ENCODE data around the gene PCDHGB4.
"Not testable (repeated sequence)": the region's sequence is repeated elsewhere in the genome, so short reads cannot be mapped to it uniquely, and the experiment has no call there.

The PCDHGB4 gene

GRCh38 chr5:141432726-141433125 lies 45.2 kb downstream of the PCDHGB4 start:
- not testable (repeated sequence) for DNase-seq

- DNase-seq, result no peak
Observed at GRCh38 chr5:141434006-141434405, 46.5 kb downstream of the PCDHGB4 start.

- DNase-seq, result no peak
Observed at GRCh38 chr5:141437221-141437620, 49.7 kb downstream of the PCDHGB4 start.

- no peak for DNase-seq
Observed at GRCh38 chr5:141439411-141440141, 52.1 kb downstream of the PCDHGB4 start.

All from NCI-H1694 treated with DMSO at 0.1 percent for 48 hours (cell line).